Mammary epithelial cell (primary cell): ENCODE results near the gene UNC119.

Experiments
- EZH2 ChIP-seq: IDR thresholded peaks from 2 replicates; pipeline ENCODE4 v1.6.1; 2012; ENCODE audit warnings: low read length, inconsistent platforms, borderline replicate concordance
- TF ChIP-seq, protein P1 (sequence below), 2 donors: IDR thresholded peaks in 1 of 2; conservative IDR thresholded peaks in 1 of 2; 2 replicates each; pipeline ENCODE4 v1.5.1; 2011 to 2012; ENCODE audit warnings: inconsistent platforms in 2 of 2, low read length in 2 of 2, mild to moderate bottlenecking in 2 of 2, control low read depth in 1 of 2, low read depth in 1 of 2; ENCODE audit not compliant: insufficient read depth in 1 of 2; ENCODE audit errors: extremely low read depth in 1 of 2

GRCh38 chr17:28547096-28547622 is 5.3 kb downstream of the UNC119 start:
- TF ChIP-seq, protein P1, sequence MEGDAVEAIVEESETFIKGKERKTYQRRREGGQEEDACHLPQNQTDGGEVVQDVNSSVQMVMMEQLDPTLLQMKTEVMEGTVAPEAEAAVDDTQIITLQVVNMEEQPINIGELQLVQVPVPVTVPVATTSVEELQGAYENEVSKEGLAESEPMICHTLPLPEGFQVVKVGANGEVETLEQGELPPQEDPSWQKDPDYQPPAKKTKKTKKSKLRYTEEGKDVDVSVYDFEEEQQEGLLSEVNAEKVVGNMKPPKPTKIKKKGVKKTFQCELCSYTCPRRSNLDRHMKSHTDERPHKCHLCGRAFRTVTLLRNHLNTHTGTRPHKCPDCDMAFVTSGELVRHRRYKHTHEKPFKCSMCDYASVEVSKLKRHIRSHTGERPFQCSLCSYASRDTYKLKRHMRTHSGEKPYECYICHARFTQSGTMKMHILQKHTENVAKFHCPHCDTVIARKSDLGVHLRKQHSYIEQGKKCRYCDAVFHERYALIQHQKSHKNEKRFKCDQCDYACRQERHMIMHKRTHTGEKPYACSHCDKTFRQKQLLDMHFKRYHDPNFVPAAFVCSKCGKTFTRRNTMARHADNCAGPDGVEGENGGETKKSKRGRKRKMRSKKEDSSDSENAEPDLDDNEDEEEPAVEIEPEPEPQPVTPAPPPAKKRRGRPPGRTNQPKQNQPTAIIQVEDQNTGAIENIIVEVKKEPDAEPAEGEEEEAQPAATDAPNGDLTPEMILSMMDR (conservative IDR thresholded peaks at IDR 0.05 in 1 of 2, IDR thresholded peaks at IDR 0.05 in 1 of 2; ENCODE audit: extremely low read depth in 1 of 2, insufficient read depth in 1 of 2, low read depth in 1 of 2, low read length in 2 of 2): no peak
- TF ChIP-seq EZH2: no peak
